HG03196 (cell line): ENCODE data around the gene DSG4.

Experiments used
- ATAC-seq: cut with Tn5 transposase; IDR thresholded peaks from one replicate; pipeline ENCODE4 v1.9.1; 2021; ENCODE audit not compliant: unreplicated experiment

The DSG4 gene

GRCh38 chr18:31409276-31409675 lies 32.7 kb downstream of the DSG4 start:
- no peak for ATAC-seq

- no peak for ATAC-seq
Measured at GRCh38 chr18:31410716-31411483, 34.3 kb downstream of the DSG4 start.

- ATAC-seq, result no peak
Measured at GRCh38 chr18:31413137-31413536, 36.6 kb downstream of the DSG4 start.

- ATAC-seq, result no peak
Measured at GRCh38 chr18:31417850-31418249, 41.3 kb downstream of the DSG4 start.

GRCh38 chr18:31419457-31419932 lies 42.9 kb downstream of the DSG4 start:
- no peak for ATAC-seq

- no peak for ATAC-seq
Measured at GRCh38 chr18:31420032-31420431, 43.5 kb downstream of the DSG4 start.

- ATAC-seq, result no peak
Measured at GRCh38 chr18:31420524-31420923, 43.9 kb downstream of the DSG4 start.

- no peak for ATAC-seq
Measured at GRCh38 chr18:31424383-31424988, 47.9 kb downstream of the DSG4 start.

GRCh38 chr18:31426021-31426420 lies 49.4 kb downstream of the DSG4 start:
- ATAC-seq, result no peak

- no peak for ATAC-seq
Measured at GRCh38 chr18:31426871-31427406, 50.4 kb downstream of the DSG4 start.

GRCh38 chr18:31428211-31428610 lies 51.6 kb downstream of the DSG4 start:
- no peak for ATAC-seq

- ATAC-seq, result no peak
Measured at GRCh38 chr18:31429623-31430022, 53.0 kb downstream of the DSG4 start.

- no peak for ATAC-seq
Measured at GRCh38 chr18:31430072-31430471, 53.5 kb downstream of the DSG4 start.

- no peak for ATAC-seq
Measured at GRCh38 chr18:31430554-31430953, 54.0 kb downstream of the DSG4 start.

GRCh38 chr18:31432316-31432715 lies 55.7 kb downstream of the DSG4 start:
- ATAC-seq, result no peak

GRCh38 chr18:31436825-31437224 lies 60.2 kb downstream of the DSG4 start:
- ATAC-seq, result no peak

GRCh38 chr18:31438402-31438801 lies 61.8 kb downstream of the DSG4 start:
- ATAC-seq, result no peak

GRCh38 chr18:31439807-31440325 lies 63.3 kb downstream of the DSG4 start:
- ATAC-seq, result no peak

- ATAC-seq, result no peak
Measured at GRCh38 chr18:31440787-31441186, 64.2 kb downstream of the DSG4 start.

GRCh38 chr18:31441493-31441892 lies 64.9 kb downstream of the DSG4 start:
- ATAC-seq, result no peak

GRCh38 chr18:31444142-31444541 lies 67.6 kb downstream of the DSG4 start:
- ATAC-seq, result no peak

- no peak for ATAC-seq
Measured at GRCh38 chr18:31445908-31446307, 69.3 kb downstream of the DSG4 start.
